PFSK-1 (cell line): ENCODE measurements around the gene FOXM1.

Experiments used
- POLR2AphosphoS5 ChIP-seq: IDR thresholded peaks from 2 replicates; pipeline ENCODE4 v1.6.1; 2012; ENCODE audit warnings: low read depth, mild to moderate bottlenecking, control low read depth, low read length, moderate library complexity
- TAF1 ChIP-seq: IDR thresholded peaks from 2 replicates; pipeline ENCODE4 v1.6.1; 2012; ENCODE audit warnings: low read length, control low read depth, borderline replicate concordance; ENCODE audit not compliant: insufficient read depth

DNA sequence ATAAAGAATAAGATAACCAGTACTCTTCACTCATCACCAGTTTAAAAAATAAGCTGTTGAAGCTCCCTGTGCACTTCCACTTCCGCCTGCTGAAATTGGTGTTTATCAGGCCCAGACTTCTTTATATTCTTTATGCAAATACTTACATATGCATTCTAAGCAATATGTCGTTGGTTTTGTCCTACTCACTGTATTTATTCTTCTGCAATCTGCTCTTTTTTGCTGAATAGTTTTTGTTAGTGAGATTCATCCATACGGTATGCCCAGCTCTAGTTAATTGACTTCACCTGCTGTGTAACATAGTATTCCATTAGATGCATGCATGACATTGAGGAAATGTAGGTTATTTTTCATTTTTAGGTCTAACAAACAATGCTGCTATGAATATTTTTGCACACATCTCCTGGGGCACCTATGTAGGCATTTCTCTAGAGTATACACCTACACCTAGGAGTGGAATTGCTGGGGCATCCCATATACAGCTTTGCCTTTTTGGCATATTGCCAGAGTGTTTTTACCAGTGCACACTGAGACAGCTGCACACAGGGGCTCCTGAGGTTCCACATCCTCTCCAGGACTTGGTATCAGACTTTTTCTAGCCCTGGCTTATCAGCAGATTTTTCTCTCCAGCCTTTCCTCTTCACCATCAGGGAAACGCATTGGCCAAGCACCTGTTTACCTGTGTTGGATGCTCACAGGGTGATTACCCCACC is 41.1 kb downstream of the FOXM1 start:
- TF ChIP-seq TAF1 (no peak), POLR2AphosphoS5 (no peak)
